T-cell (primary cell): ENCODE measurements around the gene NPHS1. TPM values are rescaled to one million over a fixed set of nuclear protein-coding genes. Genes with fewer than 3 reads are reported as not detected.
A peak's percentile ranks its signal among the peaks of the same experiment; 100 is the strongest.

Source experiments
- ATAC-seq, 4 experiments: fragments of 200-7000 bp in 3 of 4; fragments of 150-1000 bp in 1 of 4; cut with Tn5 transposase; replicated peaks in 1 of 4; 1 replicate in 3 of 4; 2 replicates in 1 of 4; pipeline ENCODE4 v1.10.0; 2021; ENCODE audit warnings: moderate library complexity in 3 of 4, mild to moderate bottlenecking in 2 of 4, moderate number of reproducible peaks in 1 of 4
- CTCF ChIA-PET, 2 donors: fragments of 300-600 bp; sonication (Branson Sonifier 250); formaldehyde crosslinking; loops; one replicate each; lab custom pipeline; 2022; ENCODE audit warnings: antibody characterized with exemption in 2 of 2; lab: Charles Lee
- POLR2A ChIA-PET, 2 donors: fragments of 300-600 bp; sonication (Branson Sonifier 250); formaldehyde crosslinking; loops; one replicate each; lab custom pipeline; 2022; ENCODE audit warnings: antibody characterized with exemption in 2 of 2; lab: Charles Lee
- DNase-seq, 35 experiments: peaks; one replicate each; pipeline versions ENCODE4 v3.0.0 to v3.0.0-alpha.2; 2013 to 2023
- H3K27ac ChIP-seq: one replicate; pipeline ENCODE4 v1.5.1; 2013; ENCODE audit warnings: low read length
- H3K27me3 ChIP-seq, 2 experiments: replicated peaks in 1 of 2; 1 replicate in 1 of 2; 2 replicates in 1 of 2; pipeline versions ENCODE4 v1.6.1 to v1.7.0; 2013; ENCODE audit warnings: low read length in 1 of 2, mixed read lengths in 1 of 2; ENCODE audit not compliant: control insufficient read depth in 2 of 2, insufficient read depth in 2 of 2; ENCODE audit errors: extremely low read depth in 1 of 2
- H3K36me3 ChIP-seq, 2 donors: 1 replicate in 1 of 2; 2 replicates in 1 of 2; pipeline versions ENCODE4 v1.6.1 to v1.7.0; 2013; ENCODE audit warnings: low read length in 1 of 2; ENCODE audit not compliant: control insufficient read depth in 2 of 2, insufficient read depth in 1 of 2; ENCODE audit errors: extremely low read depth in 1 of 2
- H3K4me1 ChIP-seq, 2 experiments: 1 replicate in 1 of 2; 2 replicates in 1 of 2; pipeline versions ENCODE4 v1.6.1 to v1.7.0; 2013; ENCODE audit warnings: low read length in 2 of 2, mixed read lengths in 1 of 2; ENCODE audit not compliant: insufficient read depth in 2 of 2, control insufficient read depth in 1 of 2; ENCODE audit errors: extremely low read depth in 1 of 2
- H3K4me3 ChIP-seq, 2 donors: 1 replicate in 1 of 2; 2 replicates in 1 of 2; pipeline versions ENCODE4 v1.5.1 to v1.7.0; 2013; ENCODE audit warnings: mild to moderate bottlenecking in 2 of 2, low read length in 1 of 2, moderate library complexity in 1 of 2; ENCODE audit not compliant: control insufficient read depth in 1 of 2; ENCODE audit errors: extremely low read depth in 1 of 2
- H3K9me3 ChIP-seq: 2 replicates; pipeline ENCODE4 v1.7.0; 2013
- H3K27ac Mint-ChIP-seq, 2 donors: one replicate each; pipeline ENCODE4 v1.8.0; 2020 to 2021; ENCODE audit warnings: mild to moderate bottlenecking in 2 of 2, mixed read lengths in 2 of 2
- H3K27me3 Mint-ChIP-seq, 2 donors: one replicate each; pipeline ENCODE4 v1.8.0; 2021 to 2022; ENCODE audit warnings: mixed read lengths in 2 of 2
- H3K36me3 Mint-ChIP-seq: one replicate; pipeline ENCODE4 v1.8.0; 2021; ENCODE audit warnings: mixed read lengths
- H3K4me1 Mint-ChIP-seq, 3 donors: one replicate each; pipeline ENCODE4 v1.8.0; 2020 to 2022; ENCODE audit warnings: mixed read lengths in 3 of 3, mild to moderate bottlenecking in 1 of 3
- H3K4me3 Mint-ChIP-seq, 3 donors: one replicate each; pipeline ENCODE4 v1.8.0; 2020 to 2022; ENCODE audit warnings: mild to moderate bottlenecking in 3 of 3, mixed read lengths in 3 of 3, moderate library complexity in 3 of 3
- H3K9me3 Mint-ChIP-seq, 3 donors: one replicate each; pipeline ENCODE4 v1.8.0; 2020 to 2022; ENCODE audit warnings: mixed read lengths in 3 of 3
- WGBS: methylation state at CpG from one replicate; pipeline ENCODE4 v1.1.5; 2013; ENCODE audit warnings: missing lambda C conversion rate; ENCODE audit not compliant: insufficient coverage; 5-methylcytosine and 5-hydroxymethylcytosine counted together
- total RNA-seq, 35 experiments: library from RNA in 6 of 35; stranded (reverse) in 6 of 35; fragments of 120-200 nt in 1 of 35; gene quantifications; one replicate each; pipeline versions ENCODE4 v1.2.1 to v1.2.4 and lab custom pipeline; 2013 to 2026

NPHS1 gene
- total RNA-seq (under 1 TPM in 2 of 5 donors, not detected in 3; 0.06 to 0.33 TPM), total RNA-seq (lab: John Stamatoyannopoulos, UW) (0 to 3.3 (median 0.12) reads per million in 29 experiments)
- 0.06 TPM for total RNA-seq (2013)

GRCh38 chr19:35852029-35852780 is at the start of gene NPHS1:
TSS of gene NPHS1 (minus strand) at chr19:35852504. CDS start at chr19:35851837, 667 bp downstream.
- peaks cover 43 to 65% of the 10 kb centered on the region in 2 donors for H3K27me3 Mint-ChIP-seq
- DNase-seq = no peak

GRCh38 chr19:35901055-35901644 is 48.8 kb upstream of the NPHS1 start:
- H3K27me3 Mint-ChIP-seq = no peaks in the 10 kb centered on the region
- Histone ChIP-seq H3K4me1 (peaks cover 32 to 76% of the 10 kb centered on the region in 2 experiments), H3K4me3 (peak overlapping the region; percentile 69 to 97), H3K36me3 (peaks cover 7 to 19% of the 10 kb centered on the region in 2 donors), H3K9me3 (no peaks in the 10 kb centered on the region), H3K27ac (peak overlapping the region; percentile 99), H3K27me3 (no peaks in the 10 kb centered on the region)
- DNase-seq (no peak), ATAC-seq (no peak)
- ChIA-PET CTCF (no interaction called here), POLR2A (no interaction called here)
- H3K4me3 Mint-ChIP-seq = peak overlapping the region; percentile 97 to 100 (median 98)
- 57% methylated on average over 1 of the region's 2 CpGs for WGBS
- peaks cover 6% of the 10 kb centered on the region for H3K36me3 Mint-ChIP-seq
- H3K27ac Mint-ChIP-seq = peak overlapping the region; percentile 99
- peaks cover 55 to 65% (median 61%) of the 10 kb centered on the region in 3 donors for H3K4me1 Mint-ChIP-seq
- H3K9me3 Mint-ChIP-seq = no peaks in the 10 kb centered on the region

More at GRCh38 chr19:35852029-35852780, at the start of gene NPHS1:
- peaks cover 3 to 10% (median 6%) of the 10 kb centered on the region in 3 donors for H3K4me1 Mint-ChIP-seq
- Histone ChIP-seq H3K4me3 (no peak within 1 kb of the TSS), H3K4me1 (peaks cover 0 to 26% of the 10 kb centered on the region in 2 experiments), H3K27me3 (peaks cover 5 to 92% of the 10 kb centered on the region in 2 experiments), H3K9me3 (no peaks in the 10 kb centered on the region), H3K36me3 (no peaks in the 10 kb centered on the region), H3K27ac (no peak within 1 kb of the TSS)
- ChIA-PET CTCF (interaction anchor here in 1 of 2 donors (0.6 kb wide), 1 partner anchor 124 kb away, joined by 3 read pairs; no protein-coding TSS in a partner anchor), POLR2A (no interaction called here)
- no peaks in the 10 kb centered on the region for H3K36me3 Mint-ChIP-seq
- 78% methylated on average over 5 of the region's 9 CpGs for WGBS
- no peak for ATAC-seq
- no peak within 1 kb of the TSS for H3K4me3 Mint-ChIP-seq
- H3K27ac Mint-ChIP-seq = peak within 1 kb of the TSS in 1 of 2 donors; percentile 28
- no peaks in the 10 kb centered on the region for H3K9me3 Mint-ChIP-seq

GRCh38 chr19:35899547-35900214 is 47.4 kb upstream of the NPHS1 start:
- peak overlapping the region; percentile 69 to 97 for H3K4me3 ChIP-seq
- Mint-ChIP-seq H3K36me3 (peaks cover 11% of the 10 kb centered on the region), H3K4me1 (peaks cover 55 to 68% (median 65%) of the 10 kb centered on the region in 3 donors), H3K4me3 (peak overlapping the region; percentile 97 to 100 (median 98)), H3K27ac (peak overlapping the region; percentile 99), H3K27me3 (no peaks in the 10 kb centered on the region), H3K9me3 (no peaks in the 10 kb centered on the region)
- 2% methylated on average over 15 of the region's 43 CpGs for WGBS
- peak overlapping the region; percentile 99 for H3K27ac ChIP-seq
- peaks cover 11 to 31% of the 10 kb centered on the region in 2 donors for H3K36me3 ChIP-seq
- no peaks in the 10 kb centered on the region for H3K9me3 ChIP-seq
- H3K4me1 ChIP-seq = peaks cover 34 to 78% of the 10 kb centered on the region in 2 experiments
- DNase-seq (peak; percentile 68 to 96 (median 85)), ATAC-seq (peak; percentile 61 to 69 (median 65))
- H3K27me3 ChIP-seq = no peaks in the 10 kb centered on the region
- ChIA-PET POLR2A (no interaction called here), CTCF (interaction anchor here in 1 of 2 donors (0.6 kb wide), 1 partner anchor 69 kb away, joined by 6 read pairs; no protein-coding TSS in a partner anchor)

GRCh38 chr19:35898499-35898809 is 46.1 kb upstream of the NPHS1 start:
- ATAC-seq (no peak), DNase-seq (peak in 1 of 35 experiments; percentile 22)
- Mint-ChIP-seq H3K9me3 (no peaks in the 10 kb centered on the region), H3K4me1 (peaks cover 44 to 57% (median 52%) of the 10 kb centered on the region in 3 donors), H3K36me3 (peaks cover 11% of the 10 kb centered on the region), H3K27me3 (no peaks in the 10 kb centered on the region), H3K27ac (peak overlapping the region; percentile 99), H3K4me3 (peak overlapping the region; percentile 97 to 100 (median 98))
- H3K27me3 ChIP-seq = no peaks in the 10 kb centered on the region
- peak overlapping the region; percentile 69 to 97 for H3K4me3 ChIP-seq
- no peaks in the 10 kb centered on the region for H3K9me3 ChIP-seq
- H3K36me3 ChIP-seq = peaks cover 11 to 37% of the 10 kb centered on the region in 2 donors
- ChIA-PET CTCF (interaction anchor here in 1 of 2 donors (0.7 kb wide), 1 partner anchor 31 kb away, joined by 3 read pairs; no protein-coding TSS in a partner anchor), POLR2A (no interaction called here)
- peak overlapping the region; percentile 99 for H3K27ac ChIP-seq
- H3K4me1 ChIP-seq = peaks cover 25 to 66% of the 10 kb centered on the region in 2 experiments
- WGBS = 12% methylated on average over 8 of the region's 17 CpGs

GRCh38 chr19:35897706-35898451 is 45.6 kb upstream of the NPHS1 start:
- CTCF ChIA-PET = interaction anchor here in 1 of 2 donors (0.6 to 0.7 kb wide), 3 partner anchors 25 to 51 kb away, joined by 3 to 5 read pairs (median 3); no protein-coding TSS in a partner anchor
- Mint-ChIP-seq H3K27me3 (no peaks in the 10 kb centered on the region), H3K9me3 (no peaks in the 10 kb centered on the region), H3K4me3 (peak overlapping the region; percentile 97 to 100 (median 98)), H3K36me3 (peaks cover 16% of the 10 kb centered on the region), H3K27ac (peak overlapping the region; percentile 87 to 99), H3K4me1 (peaks cover 41 to 54% (median 48%) of the 10 kb centered on the region in 3 donors)
- WGBS = 83% methylated on average over 12 of the region's 13 CpGs
- Histone ChIP-seq H3K27me3 (no peaks in the 10 kb centered on the region), H3K27ac (peak overlapping the region; percentile 99), H3K36me3 (peaks cover 11 to 42% of the 10 kb centered on the region in 2 donors), H3K4me1 (peaks cover 25 to 60% of the 10 kb centered on the region in 2 experiments), H3K4me3 (peak overlapping the region; percentile 69 to 97), H3K9me3 (no peaks in the 10 kb centered on the region)
- DNase-seq (no peak), ATAC-seq (no peak)
- POLR2A ChIA-PET = no interaction called here
